ENCODE data around the gene MLF1.

Gene MLF1

GRCh38 chr3:158574646-158575045 lies 3.7 kb downstream of the MLF1 start:
- DNase-seq (ENCODE audit: low spot score): no peak

GRCh38 chr3:158590223-158590622 lies 19.2 kb downstream of the MLF1 start:
- DNase-seq (ENCODE audit: low spot score): no peak

GRCh38 chr3:158600787-158601186 lies 29.8 kb downstream of the MLF1 start:
- no peak for DNase-seq (ENCODE audit: low spot score)

GRCh38 chr3:158602227-158602626 lies 31.2 kb downstream of the MLF1 start:
- no peak for DNase-seq (ENCODE audit: low spot score)

GRCh38 chr3:158617982-158618875 lies 47.2 kb downstream of the MLF1 start:
- DNase-seq (ENCODE audit: low spot score): no peak

GRCh38 chr3:158625881-158626280 lies 54.9 kb downstream of the MLF1 start:
- no peak for DNase-seq (ENCODE audit: low spot score)

- no peak for DNase-seq (ENCODE audit: low spot score)
Measured at GRCh38 chr3:158631981-158632380, 61.0 kb downstream of the MLF1 start.

GRCh38 chr3:158640646-158641045 lies 69.7 kb downstream of the MLF1 start:
- no peak for DNase-seq (ENCODE audit: low spot score)

- DNase-seq (ENCODE audit: low spot score): no peak
Measured at GRCh38 chr3:158642005-158642404, 71.0 kb downstream of the MLF1 start.

GRCh38 chr3:158642474-158643210 lies 71.6 kb downstream of the MLF1 start:
- DNase-seq (ENCODE audit: low spot score): no peak

GRCh38 chr3:158644345-158644908 lies 73.4 kb downstream of the MLF1 start, which contains the start of gene GFM1:
GFM1 (plus strand) TSS chr3:158644527; CDS start chr3:158644635, 108 bp downstream.
- peak; percentile 97 for DNase-seq (ENCODE audit: low spot score)

GRCh38 chr3:158649791-158650190 lies 78.8 kb downstream of the MLF1 start:
- DNase-seq (ENCODE audit: low spot score): no peak

- DNase-seq (ENCODE audit: low spot score): no peak
Measured at GRCh38 chr3:158651192-158651591, 80.2 kb downstream of the MLF1 start.

GRCh38 chr3:158652463-158652862 lies 81.5 kb downstream of the MLF1 start:
- DNase-seq (ENCODE audit: low spot score): no peak

Data from putamen (tissue), 1 donor.